WERI-Rb-1 (cell line): ENCODE results near the gene ACTG2.

ENCODE experiments used
- DNase-seq: peaks from one replicate; pipeline ENCODE4 v3.0.0-alpha.2; 2020
- H3K27ac ChIP-seq: fragments of 250-450 bp; sonication (Bioruptor Pico); 2 replicates; pipeline ENCODE4 v1.5.1; 2020; ENCODE audit warnings: mild to moderate bottlenecking, moderate library complexity
- H3K27me3 ChIP-seq: fragments of 250-450 bp; sonication (Bioruptor Pico); 2 replicates; pipeline ENCODE4 v1.5.1; 2021; ENCODE audit warnings: mild to moderate bottlenecking, low read depth, moderate library complexity; ENCODE audit not compliant: insufficient read depth, severe bottlenecking
- H3K36me3 ChIP-seq: fragments of 250-450 bp; sonication (Bioruptor Pico); 2 replicates; pipeline ENCODE4 v1.5.1; 2020; ENCODE audit warnings: mild to moderate bottlenecking, moderate library complexity
- H3K4me3 ChIP-seq: 2 replicates; pipeline ENCODE4 v1.5.1; 2011; ENCODE audit warnings: low read depth, mild to moderate bottlenecking, control low read depth, low read length
- H3K9me3 ChIP-seq: fragments of 250-450 bp; sonication (Bioruptor Pico); 2 replicates; pipeline ENCODE4 v1.5.1; 2021; ENCODE audit warnings: mild to moderate bottlenecking, moderate library complexity; ENCODE audit not compliant: severe bottlenecking
- CTCF ChIP-seq: IDR thresholded peaks from 2 replicates; pipeline ENCODE4 v1.5.1; 2011; ENCODE audit warnings: low read depth, mild to moderate bottlenecking, control low read depth, inconsistent platforms, low read length

The ACTG2 gene

GRCh38 chr2:73963385-73964120 is 70.7 kb downstream of the ACTG2 start:
- Histone ChIP-seq H3K36me3 (peaks cover 15% of the 10 kb centered on the region), H3K9me3 (no peaks in the 10 kb centered on the region), H3K27ac (no peak overlapping the region), H3K4me3 (no peak overlapping the region), H3K27me3 (no peaks in the 10 kb centered on the region)
- TF ChIP-seq CTCF: no peak
- DNase-seq: no peak

GRCh38 chr2:73964223-73964622 is 71.4 kb downstream of the ACTG2 start:
- no peak overlapping the region for H3K4me3 ChIP-seq
- no peaks in the 10 kb centered on the region for H3K27me3 ChIP-seq
- H3K9me3 ChIP-seq: no peaks in the 10 kb centered on the region
- no peak for DNase-seq
- no peak overlapping the region for H3K27ac ChIP-seq
- peaks cover 8% of the 10 kb centered on the region for H3K36me3 ChIP-seq
- TF ChIP-seq CTCF: no peak

GRCh38 chr2:73965053-73965452 is 72.2 kb downstream of the ACTG2 start:
- H3K9me3 ChIP-seq: no peaks in the 10 kb centered on the region
- H3K4me3 ChIP-seq: no peak overlapping the region
- no peaks in the 10 kb centered on the region; the same call in none of the 2 replicates for H3K36me3 ChIP-seq
- DNase-seq: no peak
- H3K27ac ChIP-seq: no peak overlapping the region
- TF ChIP-seq CTCF: no peak
- H3K27me3 ChIP-seq: no peaks in the 10 kb centered on the region

- H3K27ac ChIP-seq: no peak overlapping the region
- no peaks in the 10 kb centered on the region for H3K27me3 ChIP-seq
- DNase-seq: no peak
- TF ChIP-seq CTCF: no peak
- H3K9me3 ChIP-seq: no peaks in the 10 kb centered on the region
- H3K36me3 ChIP-seq: no peaks in the 10 kb centered on the region
- H3K4me3 ChIP-seq: no peak overlapping the region
These were observed 75.6 kb downstream of the ACTG2 start for GRCh38 chr2:73968357-73968937.

DNA sequence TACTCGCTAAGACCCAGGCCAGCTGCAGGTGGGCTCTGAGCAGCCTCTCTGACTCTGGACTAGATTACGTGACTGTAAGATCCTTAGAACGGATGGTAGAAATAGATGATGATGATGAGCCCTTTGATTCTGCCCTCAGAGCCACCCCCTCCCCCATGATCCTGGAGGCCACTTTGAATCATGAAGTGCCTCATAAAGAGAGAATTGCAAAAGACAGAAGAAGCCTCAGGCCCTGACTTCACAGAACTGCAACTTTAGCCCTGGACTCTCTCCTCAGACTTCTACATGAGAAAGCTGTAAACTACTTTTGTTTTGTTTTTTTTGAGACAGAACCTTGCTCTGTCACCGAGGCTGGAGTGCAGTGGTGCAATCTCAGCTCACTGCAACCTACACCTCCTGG is 76.5 kb downstream of the ACTG2 start:
- H3K27ac ChIP-seq: no peak overlapping the region

More for the DNA sequence above, 76.5 kb downstream of the ACTG2 start:
- Histone ChIP-seq H3K9me3 (no peaks in the 10 kb centered on the region), H3K36me3 (no peaks in the 10 kb centered on the region), H3K4me3 (no peak overlapping the region), H3K27me3 (no peaks in the 10 kb centered on the region)
- TF ChIP-seq CTCF: no peak
- DNase-seq: no peak
